Measurements from ENCODE around the gene MTIF3.

DNA sequence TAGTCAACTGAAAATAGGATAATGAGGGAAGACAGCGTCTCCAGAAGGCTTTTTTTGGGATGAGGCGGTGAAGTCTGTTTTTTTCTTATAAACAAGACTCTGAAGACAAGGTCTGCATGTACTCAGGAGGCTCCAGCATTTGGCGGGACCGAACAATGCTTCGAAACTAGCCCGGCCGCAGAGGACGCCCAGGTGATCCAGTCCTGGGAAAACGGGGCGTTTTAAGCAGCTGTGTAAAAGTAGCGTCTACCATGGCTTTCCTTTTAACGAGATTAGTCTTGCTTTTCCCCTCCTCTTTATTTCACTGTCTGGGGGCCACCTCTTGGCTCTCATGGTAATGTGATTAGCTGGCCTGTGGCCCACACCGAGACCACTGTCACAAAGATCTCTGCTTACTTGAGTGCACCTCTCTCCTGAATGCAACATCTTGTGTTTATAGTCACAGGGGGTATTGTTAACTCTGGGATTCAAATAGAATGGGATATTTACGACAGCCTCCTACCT is 55.3 kb downstream of the MTIF3 start:
- TF ChIP-seq YY1 (IDR thresholded peaks at IDR 0.05; ENCODE audit: insufficient read depth, insufficient read length) (no peak), SUZ12 (IDR thresholded peaks at IDR 0.05; ENCODE audit: extremely low read depth, insufficient read depth, insufficient read length) (no peak)

Data from NT2/D1 (cell line).